NCI-H1930 (cell line): Measurements from ENCODE around the gene ITGA4.
"Not testable (repeated sequence)": the region's sequence is repeated elsewhere in the genome, so short reads cannot be mapped to it uniquely, and the experiment has no call there.

Experiments used
- DNase-seq, 2 experiments: peaks; one replicate each; lab custom pipeline; 2025; lab: John Stamatoyannopoulos, UW

The ITGA4 gene

GRCh38 chr2:181457121-181457740 is at the start of gene ITGA4:
Gene ITGA4 (plus strand): TSS chr2:181457386. CDS start chr2:181457655, 269 bp downstream.
- DNase-seq, result peak; percentile 53 to 71

- no peak for DNase-seq
Observed at GRCh38 chr2:181408861-181409260, 48.3 kb upstream of the ITGA4 start.

GRCh38 chr2:181411105-181411849 is 45.9 kb upstream of the ITGA4 start:
- DNase-seq, result no peak

DNA sequence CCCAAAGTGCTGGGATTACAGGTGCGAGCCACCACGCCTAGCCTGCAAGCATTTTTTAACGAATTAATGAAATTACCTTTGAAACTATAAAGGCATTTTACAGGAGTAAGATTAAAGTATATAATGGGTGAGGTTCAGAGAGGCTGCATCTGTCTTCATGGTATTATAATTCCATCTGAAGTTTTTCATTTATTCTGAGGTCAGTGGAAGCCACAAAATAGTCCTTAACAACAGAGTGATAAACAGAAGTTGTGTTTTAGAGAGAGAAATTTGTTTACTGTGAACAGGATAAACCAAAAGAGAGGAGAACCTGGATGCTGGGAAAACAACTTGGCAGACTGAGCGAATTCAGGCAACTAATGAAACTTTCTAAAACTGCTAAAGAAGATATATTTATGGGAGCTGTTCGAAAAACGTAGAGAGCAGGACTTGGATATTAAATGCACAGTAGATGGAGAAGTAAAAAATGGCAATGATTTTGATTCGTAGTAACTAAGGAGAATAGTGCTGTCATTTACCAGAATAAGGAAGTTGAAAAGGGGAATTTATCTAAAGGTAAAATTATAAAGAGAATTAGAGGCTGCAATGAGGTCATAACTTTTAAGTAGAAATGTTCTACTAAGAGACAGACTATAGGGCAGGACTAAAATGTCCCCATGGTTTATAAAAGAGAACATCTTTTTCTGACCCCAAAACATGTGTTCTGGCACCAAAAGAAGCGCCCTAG is 37.9 kb upstream of the ITGA4 start:
- DNase-seq, result no peak

DNA sequence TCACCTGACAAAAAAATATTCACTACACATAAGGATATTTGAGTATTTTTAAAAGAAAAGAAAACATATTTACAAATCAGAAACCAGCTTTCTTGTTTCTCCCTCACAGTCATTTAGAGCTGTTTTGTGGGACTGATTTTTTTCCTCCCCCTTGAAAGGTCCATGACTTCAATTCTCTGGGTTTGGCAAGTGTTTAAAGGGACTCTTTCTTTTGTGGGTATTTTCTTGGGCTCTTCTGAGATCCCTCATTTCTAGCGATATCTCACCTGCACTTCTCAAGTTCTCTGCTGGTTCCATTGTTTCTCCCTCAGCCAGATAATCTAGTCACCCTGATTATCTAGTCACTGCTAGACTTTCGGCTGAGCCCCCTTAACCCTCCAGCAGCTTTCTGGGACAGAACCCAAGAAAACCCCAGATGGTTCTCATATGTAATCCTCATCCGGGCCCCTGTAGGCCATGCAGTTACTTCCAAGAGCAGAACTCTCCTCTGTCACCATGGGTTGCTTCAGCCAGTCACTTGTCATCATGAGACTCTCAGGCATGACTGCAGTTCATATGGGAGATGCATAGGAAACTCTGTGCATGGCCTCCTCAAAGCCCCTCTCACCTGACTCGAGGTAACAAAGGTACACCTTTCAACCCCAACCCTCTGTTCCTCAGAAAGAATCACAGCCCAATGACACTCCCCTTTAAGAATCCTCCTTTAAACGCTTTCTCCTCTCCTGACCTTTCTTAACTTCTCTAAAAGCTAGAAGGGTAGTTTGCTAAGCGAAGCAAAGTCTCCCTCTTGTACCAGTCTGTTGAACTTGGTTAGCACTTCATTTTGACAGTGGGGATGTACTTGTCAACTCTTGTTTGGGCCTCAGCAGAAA is 36.7 kb upstream of the ITGA4 start:
- no peak for DNase-seq

- no peak for DNase-seq
Observed at GRCh38 chr2:181421131-181421458, 36.1 kb upstream of the ITGA4 start.

DNA sequence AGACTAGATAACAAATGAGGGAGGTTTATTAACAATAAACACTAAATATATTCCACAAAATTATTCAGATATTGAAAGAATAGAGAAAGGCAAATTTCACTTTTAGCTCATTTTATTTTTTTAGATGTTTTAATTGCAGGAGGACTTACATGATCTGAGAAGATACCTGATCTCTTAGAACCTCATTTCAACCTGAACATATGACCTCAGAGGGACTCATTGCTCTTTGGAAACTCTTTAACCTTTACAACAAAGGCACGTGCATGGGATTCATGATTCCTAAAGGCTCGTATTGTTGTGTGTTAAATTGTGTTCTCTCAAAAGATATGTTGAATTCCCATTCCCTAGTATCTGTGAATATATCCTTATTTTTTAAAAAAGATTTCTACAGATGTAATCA is 35.7 kb upstream of the ITGA4 start:
- DNase-seq, result no peak

DNA sequence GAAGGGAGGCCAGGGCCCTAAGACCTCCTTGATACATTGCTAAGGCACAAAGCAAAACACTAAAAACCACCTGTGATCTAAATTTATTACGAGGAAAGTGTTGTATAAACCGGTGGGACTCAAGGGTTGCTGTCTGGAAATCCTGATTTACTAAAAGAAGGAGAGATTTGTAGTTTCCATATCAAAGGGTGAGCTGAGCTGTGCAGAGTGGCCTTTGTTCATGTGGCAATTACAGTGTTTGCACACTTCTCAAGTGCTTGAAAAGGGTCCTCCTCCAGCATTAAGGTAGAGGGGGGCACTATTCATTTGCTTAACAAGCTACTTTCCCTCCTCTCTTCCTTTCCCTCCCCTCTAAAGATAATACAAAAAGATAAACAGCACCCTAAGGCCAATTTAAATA is 30.5 kb upstream of the ITGA4 start:
- DNase-seq, result no peak

GRCh38 chr2:181430406-181431118 is 26.6 kb upstream of the ITGA4 start:
- no peak for DNase-seq

DNA sequence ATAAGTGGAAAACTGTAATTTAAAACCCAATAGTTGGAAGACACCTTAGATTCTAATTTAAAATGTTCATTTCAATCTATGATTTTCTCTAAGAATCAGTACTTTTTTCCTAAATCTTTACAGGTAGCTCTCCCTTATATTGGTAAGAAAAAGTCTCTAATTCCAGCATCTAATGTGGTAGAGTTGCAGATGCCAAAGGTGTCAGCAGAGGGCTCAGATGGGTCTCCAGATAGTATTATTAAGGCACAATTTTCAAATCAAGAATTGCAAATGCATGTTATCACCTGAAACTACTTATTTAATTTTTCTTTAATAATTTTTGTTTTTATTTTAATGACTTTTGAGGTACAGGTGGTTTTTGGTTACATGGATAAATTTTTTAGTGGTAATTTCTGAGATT is 25.5 kb upstream of the ITGA4 start:
- DNase-seq, result no peak

- DNase-seq, result no peak
Observed at GRCh38 chr2:181438261-181438660, 18.9 kb upstream of the ITGA4 start.

DNA sequence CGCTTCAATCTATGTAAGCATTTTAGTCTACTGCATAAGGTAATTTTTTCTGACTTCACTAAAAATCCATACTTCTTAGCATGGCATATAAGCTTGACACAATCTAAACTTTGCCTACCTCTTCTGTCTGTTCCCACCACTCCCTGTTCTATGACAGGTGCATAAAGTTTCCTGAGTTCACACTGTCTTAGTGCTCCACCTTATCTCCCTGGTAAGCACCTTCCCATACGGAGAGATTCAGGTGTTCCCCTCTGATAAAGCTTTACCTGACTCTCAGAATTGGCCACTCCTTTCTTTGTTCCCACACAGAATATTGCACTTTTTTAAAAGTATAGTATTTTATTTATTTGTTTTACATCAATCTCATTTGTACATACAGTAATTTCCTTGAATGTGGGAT is 16.8 kb upstream of the ITGA4 start:
- DNase-seq, result no peak

DNA sequence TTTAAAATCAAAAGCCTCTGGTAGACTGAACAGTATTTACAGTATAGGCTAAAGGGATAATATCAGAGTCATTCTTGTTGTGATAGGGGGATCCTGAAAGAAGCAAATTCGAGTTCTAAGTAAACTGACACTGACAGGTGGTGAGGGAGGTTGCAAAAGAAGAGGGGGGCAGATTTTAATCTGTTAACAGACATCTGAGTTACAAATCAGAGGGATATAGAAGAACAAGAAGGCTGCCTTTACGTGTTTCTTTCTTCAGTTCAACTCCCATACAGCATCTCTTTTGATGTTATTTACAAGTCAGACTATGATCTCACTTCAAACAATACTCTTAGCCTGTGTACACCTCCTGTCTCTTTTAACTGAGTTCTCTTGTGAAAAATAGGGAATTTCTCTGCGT is 16.3 kb upstream of the ITGA4 start:
- DNase-seq, result no peak

- no peak for DNase-seq
Observed at GRCh38 chr2:181441670-181442069, 15.5 kb upstream of the ITGA4 start.

DNA sequence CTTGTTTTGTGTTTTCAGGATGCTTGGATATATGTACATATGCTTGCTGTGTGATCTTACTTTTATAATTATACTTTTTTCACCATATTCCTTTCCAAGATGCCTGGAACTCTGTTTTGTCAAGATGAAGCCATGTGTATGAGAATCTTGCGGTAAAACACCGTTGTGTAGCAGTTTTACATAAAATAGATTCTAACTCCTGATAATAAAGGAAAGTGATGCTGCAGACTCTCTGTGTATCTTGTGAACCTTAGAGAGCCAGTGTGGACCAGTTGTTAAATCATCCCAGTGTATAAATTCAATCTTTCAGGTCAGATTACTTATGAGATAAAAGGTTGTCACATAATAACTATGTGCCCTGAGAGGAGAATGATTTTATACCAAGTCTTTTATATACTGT is 12.5 kb upstream of the ITGA4 start:
- no peak for DNase-seq

GRCh38 chr2:181446985-181447384 is 10.2 kb upstream of the ITGA4 start:
- DNase-seq, result no peak

DNA sequence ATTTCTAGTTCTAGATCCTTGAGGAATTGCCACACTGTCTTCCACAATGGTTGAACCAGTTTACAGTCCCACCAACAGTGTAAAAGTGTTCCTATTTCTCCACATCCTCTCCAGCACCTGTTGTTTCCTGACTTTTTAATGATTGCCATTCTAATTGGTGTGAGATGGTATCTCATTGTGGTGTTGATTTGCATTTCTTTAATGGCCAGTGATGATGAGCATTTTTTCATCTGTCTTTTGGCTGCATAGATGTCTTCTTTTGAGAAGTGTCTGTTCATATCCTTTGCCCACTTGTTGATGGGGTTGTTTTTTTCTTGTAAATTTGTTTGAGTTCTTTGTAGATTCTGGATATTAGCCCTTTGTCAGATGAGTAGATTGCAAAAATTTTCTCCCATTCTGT is 7.9 kb upstream of the ITGA4 start:
- DNase-seq, result not testable (repeated sequence)

DNA sequence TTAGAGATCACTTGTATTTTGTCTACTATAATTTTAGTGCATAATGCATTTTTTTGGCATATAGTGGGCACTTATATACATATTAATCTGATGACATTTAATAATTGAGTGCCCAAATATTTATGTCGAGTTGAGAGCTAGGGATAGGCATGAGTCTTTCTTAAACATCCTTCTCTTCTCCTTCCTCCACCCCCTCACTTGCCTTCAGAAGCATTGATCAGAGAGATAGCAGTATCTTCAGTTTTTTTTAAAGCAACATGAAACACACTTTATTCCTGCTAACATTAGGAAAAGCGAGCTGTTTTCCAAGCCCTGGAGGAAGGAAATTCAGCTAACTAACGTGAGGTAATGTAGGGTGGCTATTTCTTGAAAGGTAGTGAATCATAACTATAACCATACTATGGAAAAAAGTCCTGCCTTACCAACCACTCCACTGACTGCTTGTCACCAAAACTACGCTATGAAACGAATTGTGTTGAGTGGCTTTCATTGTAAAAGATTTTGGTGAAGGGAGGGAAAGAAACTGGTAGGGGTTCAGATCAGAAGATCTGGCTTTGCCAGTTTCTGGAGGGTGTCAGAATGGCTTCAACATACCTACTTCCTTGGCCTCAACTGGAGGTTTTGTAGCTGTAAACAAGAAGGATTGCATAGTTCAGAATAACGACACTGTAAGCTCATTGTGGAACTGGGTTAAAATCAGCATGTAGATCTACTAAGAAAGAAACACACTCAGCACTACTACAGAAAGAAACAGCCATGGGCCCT is 2.3 kb upstream of the ITGA4 start:
- DNase-seq, result no peak

- peak in 1 of 2 experiments; percentile 7 for DNase-seq
Observed at GRCh38 chr2:181456660-181457120, 496 bp upstream of the ITGA4 start.

DNA sequence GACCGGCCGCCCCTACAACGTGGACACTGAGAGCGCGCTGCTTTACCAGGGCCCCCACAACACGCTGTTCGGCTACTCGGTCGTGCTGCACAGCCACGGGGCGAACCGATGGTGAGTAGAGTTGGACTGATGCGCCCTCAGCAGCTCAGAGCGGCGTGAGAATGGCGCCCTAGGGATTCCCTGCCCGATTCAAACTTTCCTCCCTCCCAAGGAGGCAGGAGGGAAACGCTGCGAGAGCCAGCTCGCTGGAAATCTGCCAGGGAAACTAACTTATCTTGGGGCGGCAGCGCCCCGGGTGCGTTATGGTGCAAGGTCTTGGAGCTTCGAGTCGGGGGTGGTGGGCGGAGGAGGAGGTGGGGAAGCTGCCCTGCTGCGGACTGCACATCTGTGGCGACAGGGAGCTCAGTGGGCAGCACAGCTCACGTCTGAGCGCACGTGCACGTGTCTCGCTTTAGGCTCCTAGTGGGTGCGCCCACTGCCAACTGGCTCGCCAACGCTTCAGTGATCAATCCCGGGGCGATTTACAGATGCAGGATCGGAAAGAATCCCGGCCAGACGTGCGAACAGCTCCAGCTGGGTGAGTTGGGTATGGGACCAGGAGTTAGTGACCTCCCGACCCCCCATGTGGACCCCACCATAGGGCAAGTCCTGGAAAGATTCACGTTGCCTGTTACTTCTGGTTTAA is 697 bp downstream of the ITGA4 start:
- no peak for DNase-seq
